Large intestine (tissue), 3 donors: ENCODE results near the gene ETFA. TPM values are rescaled to one million over a fixed set of nuclear protein-coding genes. Genes with fewer than 3 reads are reported as not detected.

Source experiments
- DNase-seq, 2 donors: peaks; one replicate each; pipeline versions ENCODE4 v3.0.0 to v3.0.0-alpha.2; 2013
- H3K27ac ChIP-seq: one replicate; pipeline ENCODE4 v1.5.1; 2013; ENCODE audit warnings: low read length
- H3K27me3 ChIP-seq: 2 replicates; pipeline ENCODE4 v1.6.1; 2013; ENCODE audit warnings: low read length; ENCODE audit not compliant: control insufficient read depth, insufficient read depth
- H3K36me3 ChIP-seq: 2 replicates; pipeline ENCODE4 v1.6.1; 2013; ENCODE audit warnings: low read length; ENCODE audit not compliant: control insufficient read depth, insufficient read depth
- H3K4me1 ChIP-seq: one replicate; pipeline ENCODE4 v1.6.1; 2013; ENCODE audit warnings: low read length; ENCODE audit not compliant: control insufficient read depth, insufficient read depth
- H3K4me3 ChIP-seq: one replicate; pipeline ENCODE4 v1.5.1; 2013; ENCODE audit warnings: low read length
- H3K9me3 ChIP-seq: one replicate; pipeline ENCODE4 v1.6.1; 2013; ENCODE audit warnings: mild to moderate bottlenecking, low read depth, low read length, moderate library complexity; ENCODE audit not compliant: control insufficient read depth
- WGBS: methylation state at CpG from one replicate; pipeline ENCODE4 v1.1.5; 2013; ENCODE audit warnings: low lambda C conversion rate; ENCODE audit not compliant: insufficient coverage; 5-methylcytosine and 5-hydroxymethylcytosine counted together
- polyA plus RNA-seq: library from polyadenylated mRNA; unstranded; fragments of 120-200 nt; gene quantifications from one replicate; pipeline ENCODE4 v1.2.1, GENCODE V29; 2013

ETFA gene
- polyA plus RNA-seq, 1 donor: 179 TPM

GRCh38 chr15:76341366-76342057, 30.2 kb upstream of the ETFA start:
- Histone ChIP-seq H3K36me3 (no peaks in the 10 kb centered on the region), H3K27me3 (peaks cover 98% of the 10 kb centered on the region), H3K4me1 (peaks cover 33% of the 10 kb centered on the region), H3K4me3 (peak overlapping the region; percentile 7), H3K9me3 (peaks cover 35% of the 10 kb centered on the region), H3K27ac (no peak overlapping the region)
- peak in 1 of 2 donors; percentile 48 for DNase-seq
- no CpG with 5 or more reads among the region's 42 CpGs for WGBS

- peaks cover 31% of the 10 kb centered on the region for H3K4me1 ChIP-seq
- DNase-seq: peak in 1 of 2 donors; percentile 45
Measured at GRCh38 chr15:76340803-76341365, 29.6 kb upstream of the ETFA start.

GRCh38 chr15:76340198-76340802, 29.0 kb upstream of the ETFA start:
- Histone ChIP-seq H3K27ac (peak overlapping the region; percentile 37), H3K4me1 (peaks cover 28% of the 10 kb centered on the region)
- DNase-seq: peak in 1 of 2 donors; percentile 61

More at GRCh38 chr15:76340803-76341365, 29.6 kb upstream of the ETFA start:
- no peak overlapping the region for H3K27ac ChIP-seq
- WGBS: no CpG with 5 or more reads among the region's 35 CpGs
- peak overlapping the region; percentile 40 for H3K4me3 ChIP-seq
- no peaks in the 10 kb centered on the region for H3K36me3 ChIP-seq
- peaks cover 34% of the 10 kb centered on the region for H3K9me3 ChIP-seq
- H3K27me3 ChIP-seq: peaks cover 98% of the 10 kb centered on the region

GRCh38 chr15:76339305-76340197, 28.3 kb upstream of the ETFA start:
- WGBS: 0% methylated on average over 3 of the region's 48 CpGs
- Histone ChIP-seq H3K36me3 (no peaks in the 10 kb centered on the region), H3K4me3 (peak overlapping the region; percentile 40), H3K27ac (peak overlapping the region; percentile 37), H3K4me1 (peaks cover 31% of the 10 kb centered on the region), H3K27me3 (peaks cover 98% of the 10 kb centered on the region), H3K9me3 (peaks cover 39% of the 10 kb centered on the region)
- DNase-seq: peak in 1 of 2 donors; percentile 55

More at GRCh38 chr15:76340198-76340802, 29.0 kb upstream of the ETFA start:
- no peaks in the 10 kb centered on the region for H3K36me3 ChIP-seq
- peak overlapping the region; percentile 40 for H3K4me3 ChIP-seq
- peaks cover 98% of the 10 kb centered on the region for H3K27me3 ChIP-seq
- no CpG with 5 or more reads among the region's 53 CpGs for WGBS
- H3K9me3 ChIP-seq: peaks cover 36% of the 10 kb centered on the region

GRCh38 chr15:76338486-76339304, 27.4 kb upstream of the ETFA start:
- H3K27me3 ChIP-seq: peaks cover 99% of the 10 kb centered on the region
- WGBS: 83% methylated on average over 1 of the region's 26 CpGs
- peak overlapping the region; percentile 40 for H3K4me3 ChIP-seq

GRCh38 chr15:76337696-76338485, 26.6 kb upstream of the ETFA start:
- WGBS: no CpG with 5 or more reads among the region's 89 CpGs
- Histone ChIP-seq H3K9me3 (peaks cover 38% of the 10 kb centered on the region), H3K4me3 (peak overlapping the region; percentile 48), H3K27me3 (peaks cover 99% of the 10 kb centered on the region), H3K4me1 (peaks cover 31% of the 10 kb centered on the region), H3K27ac (peak overlapping the region; percentile 70), H3K36me3 (no peaks in the 10 kb centered on the region)
- peak in 1 of 2 donors; percentile 63 for DNase-seq

More at GRCh38 chr15:76338486-76339304, 27.4 kb upstream of the ETFA start:
- Histone ChIP-seq H3K27ac (peak overlapping the region; percentile 33), H3K36me3 (no peaks in the 10 kb centered on the region), H3K4me1 (peaks cover 31% of the 10 kb centered on the region), H3K9me3 (peaks cover 39% of the 10 kb centered on the region)
- DNase-seq: no peak

- peak in 1 of 2 donors; percentile 46 for DNase-seq
- Histone ChIP-seq H3K27ac (peak overlapping the region; percentile 70), H3K4me1 (peaks cover 30% of the 10 kb centered on the region), H3K9me3 (peaks cover 33% of the 10 kb centered on the region), H3K36me3 (no peaks in the 10 kb centered on the region), H3K4me3 (peak overlapping the region; percentile 48), H3K27me3 (peaks cover 95% of the 10 kb centered on the region)
- WGBS: 17% methylated on average over 1 of the region's 25 CpGs
Measured at GRCh38 chr15:76337059-76337695, 25.9 kb upstream of the ETFA start.

GRCh38 chr15:76336254-76337058, 25.2 kb upstream of the ETFA start, which contains the start of gene ISL2:
ISL2 (plus strand) TSS chr15:76336773; CDS start chr15:76336884, 111 bp downstream.
- Histone ChIP-seq H3K27me3 (peaks cover 88% of the 10 kb centered on the region), H3K4me1 (peaks cover 23% of the 10 kb centered on the region), H3K4me3 (peak within 1 kb of the TSS; percentile 48), H3K9me3 (peaks cover 30% of the 10 kb centered on the region), H3K36me3 (no peaks in the 10 kb centered on the region), H3K27ac (peak within 1 kb of the TSS; percentile 74)
- no CpG with 5 or more reads among the region's 40 CpGs for WGBS
- peak; percentile 72 to 74 for DNase-seq
